Large intestine (tissue), 3 donors: ENCODE results near the gene SYCP2. TPM values are rescaled to one million over a fixed set of nuclear protein-coding genes. Genes with fewer than 3 reads are reported as not detected.
"Not testable (repeated sequence)": the region's sequence is repeated elsewhere in the genome, so short reads cannot be mapped to it uniquely, and the experiment has no call there.

Source experiments
- DNase-seq, 2 donors: peaks; one replicate each; pipeline versions ENCODE4 v3.0.0 to v3.0.0-alpha.2; 2013
- H3K27ac ChIP-seq: one replicate; pipeline ENCODE4 v1.5.1; 2013; ENCODE audit warnings: low read length
- H3K27me3 ChIP-seq: 2 replicates; pipeline ENCODE4 v1.6.1; 2013; ENCODE audit warnings: low read length; ENCODE audit not compliant: control insufficient read depth, insufficient read depth
- H3K36me3 ChIP-seq: 2 replicates; pipeline ENCODE4 v1.6.1; 2013; ENCODE audit warnings: low read length; ENCODE audit not compliant: control insufficient read depth, insufficient read depth
- H3K4me1 ChIP-seq: one replicate; pipeline ENCODE4 v1.6.1; 2013; ENCODE audit warnings: low read length; ENCODE audit not compliant: control insufficient read depth, insufficient read depth
- H3K4me3 ChIP-seq: one replicate; pipeline ENCODE4 v1.5.1; 2013; ENCODE audit warnings: low read length
- H3K9me3 ChIP-seq: one replicate; pipeline ENCODE4 v1.6.1; 2013; ENCODE audit warnings: mild to moderate bottlenecking, low read depth, low read length, moderate library complexity; ENCODE audit not compliant: control insufficient read depth
- WGBS: methylation state at CpG from one replicate; pipeline ENCODE4 v1.1.5; 2013; ENCODE audit warnings: low lambda C conversion rate; ENCODE audit not compliant: insufficient coverage; 5-methylcytosine and 5-hydroxymethylcytosine counted together
- polyA plus RNA-seq: library from polyadenylated mRNA; unstranded; fragments of 120-200 nt; gene quantifications from one replicate; pipeline ENCODE4 v1.2.1, GENCODE V29; 2013

The SYCP2 gene
- polyA plus RNA-seq, 1 donor = 4.2 TPM

- no CpG with 5 or more reads among the region's 4 CpGs for WGBS
- Histone ChIP-seq H3K4me3 (no peak overlapping the region), H3K4me1 (no peaks in the 10 kb centered on the region), H3K27ac (no peak overlapping the region), H3K27me3 (no peaks in the 10 kb centered on the region), H3K9me3 (no peaks in the 10 kb centered on the region), H3K36me3 (no peaks in the 10 kb centered on the region)
- DNase-seq = no peak
These were observed 25.2 kb upstream of the SYCP2 start for GRCh38 chr20:59958626-59959025.

GRCh38 chr20:59958123-59958522, 24.7 kb upstream of the SYCP2 start, which contains the start of gene CDH26:
TSS of gene CDH26 (plus strand) at chr20:59958423. CDS start at chr20:59958727, 304 bp downstream.
- Histone ChIP-seq H3K36me3 (no peaks in the 10 kb centered on the region), H3K4me3 (no peak within 1 kb of the TSS), H3K4me1 (no peaks in the 10 kb centered on the region), H3K9me3 (no peaks in the 10 kb centered on the region), H3K27me3 (no peaks in the 10 kb centered on the region), H3K27ac (no peak within 1 kb of the TSS)
- 17% methylated on average over 1 of the region's 5 CpGs for WGBS
- DNase-seq = no peak

- not testable (repeated sequence) for H3K4me3 ChIP-seq, H3K4me1 ChIP-seq, H3K36me3 ChIP-seq, H3K27me3 ChIP-seq, H3K27ac ChIP-seq, DNase-seq, H3K9me3 ChIP-seq
These were observed 24.1 kb upstream of the SYCP2 start for GRCh38 chr20:59957568-59957967.

GRCh38 chr20:59955131-59955796, 21.8 kb upstream of the SYCP2 start:
- Histone ChIP-seq H3K27me3 (no peaks in the 10 kb centered on the region), H3K9me3 (no peaks in the 10 kb centered on the region), H3K4me1 (no peaks in the 10 kb centered on the region), H3K36me3 (peaks cover 2% of the 10 kb centered on the region), H3K4me3 (no peak overlapping the region), H3K27ac (no peak overlapping the region)
- peak in 1 of 2 donors; percentile 27 for DNase-seq
- no CpG with 5 or more reads among the region's 8 CpGs for WGBS

- Histone ChIP-seq H3K4me1 (no peaks in the 10 kb centered on the region), H3K4me3 (no peak overlapping the region), H3K27ac (no peak overlapping the region), H3K27me3 (no peaks in the 10 kb centered on the region), H3K36me3 (peaks cover 5% of the 10 kb centered on the region), H3K9me3 (no peaks in the 10 kb centered on the region)
- no CpG with 5 or more reads among the region's 4 CpGs for WGBS
- DNase-seq = no peak
These were observed 21.3 kb upstream of the SYCP2 start for GRCh38 chr20:59954718-59955117.

GRCh38 chr20:59949911-59950310, 16.5 kb upstream of the SYCP2 start:
- Histone ChIP-seq H3K9me3 (no peaks in the 10 kb centered on the region), H3K4me3 (no peak overlapping the region), H3K27me3 (no peaks in the 10 kb centered on the region), H3K27ac (no peak overlapping the region), H3K4me1 (no peaks in the 10 kb centered on the region), H3K36me3 (peaks cover 9% of the 10 kb centered on the region)
- DNase-seq = no peak
- WGBS = 96% methylated on average over 4 of the region's 6 CpGs

- peak in 1 of 2 donors; percentile 16 for DNase-seq
These were observed 15.6 kb upstream of the SYCP2 start for GRCh38 chr20:59948828-59949720.

GRCh38 chr20:59948212-59948611, 14.8 kb upstream of the SYCP2 start:
- Histone ChIP-seq H3K27ac (no peak overlapping the region), H3K4me1 (no peaks in the 10 kb centered on the region), H3K4me3 (no peak overlapping the region), H3K36me3 (peaks cover 22% of the 10 kb centered on the region), H3K9me3 (no peaks in the 10 kb centered on the region), H3K27me3 (no peaks in the 10 kb centered on the region)
- DNase-seq = no peak
- WGBS = no CpG with 5 or more reads among the region's 1 CpG

More at GRCh38 chr20:59948828-59949720, 15.6 kb upstream of the SYCP2 start:
- Histone ChIP-seq H3K9me3 (no peaks in the 10 kb centered on the region), H3K27ac (no peak overlapping the region), H3K27me3 (no peaks in the 10 kb centered on the region), H3K36me3 (peaks cover 17% of the 10 kb centered on the region), H3K4me3 (no peak overlapping the region), H3K4me1 (no peaks in the 10 kb centered on the region)
- WGBS = no CpG with 5 or more reads among the region's 7 CpGs

GRCh38 chr20:59947376-59947775, 13.9 kb upstream of the SYCP2 start:
- no peaks in the 10 kb centered on the region for H3K27me3 ChIP-seq
- no peaks in the 10 kb centered on the region for H3K4me1 ChIP-seq
- H3K27ac ChIP-seq = no peak overlapping the region
- peaks cover 24% of the 10 kb centered on the region for H3K36me3 ChIP-seq
- H3K9me3 ChIP-seq = no peaks in the 10 kb centered on the region
- no peak overlapping the region for H3K4me3 ChIP-seq
- WGBS = 92% methylated on average over 2 of the region's 8 CpGs
- no peak for DNase-seq

- 93% methylated on average over 2 of the region's 2 CpGs for WGBS
- Histone ChIP-seq H3K9me3 (no peaks in the 10 kb centered on the region), H3K4me1 (peaks cover 8% of the 10 kb centered on the region)
These were observed 12.3 kb upstream of the SYCP2 start for GRCh38 chr20:59945731-59946130.

More at GRCh38 chr20:59945731-59946130, 12.3 kb upstream of the SYCP2 start:
- Histone ChIP-seq H3K4me3 (no peak overlapping the region), H3K27ac (no peak overlapping the region), H3K27me3 (no peaks in the 10 kb centered on the region), H3K36me3 (peaks cover 22% of the 10 kb centered on the region)
- DNase-seq = no peak
